T-cell (primary cell): ENCODE data around the gene CYP27B1. TPM values are rescaled to one million over a fixed set of nuclear protein-coding genes. Genes with fewer than 3 reads are reported as not detected.
A peak's percentile ranks its signal among the peaks of the same experiment; 100 is the strongest.

Experiments
- ATAC-seq, 4 experiments: fragments of 200-7000 bp in 3 of 4; fragments of 150-1000 bp in 1 of 4; cut with Tn5 transposase; replicated peaks in 1 of 4; 1 replicate in 3 of 4; 2 replicates in 1 of 4; pipeline ENCODE4 v1.10.0; 2021; ENCODE audit warnings: moderate library complexity in 3 of 4, mild to moderate bottlenecking in 2 of 4, moderate number of reproducible peaks in 1 of 4
- CTCF ChIA-PET, 2 donors: fragments of 300-600 bp; sonication (Branson Sonifier 250); formaldehyde crosslinking; loops; one replicate each; lab custom pipeline; 2022; ENCODE audit warnings: antibody characterized with exemption in 2 of 2; lab: Charles Lee
- POLR2A ChIA-PET, 2 donors: fragments of 300-600 bp; sonication (Branson Sonifier 250); formaldehyde crosslinking; loops; one replicate each; lab custom pipeline; 2022; ENCODE audit warnings: antibody characterized with exemption in 2 of 2; lab: Charles Lee
- DNase-seq, 35 experiments: peaks; one replicate each; pipeline versions ENCODE4 v3.0.0 to v3.0.0-alpha.2; 2013 to 2023
- H3K27ac ChIP-seq: one replicate; pipeline ENCODE4 v1.5.1; 2013; ENCODE audit warnings: low read length
- H3K27me3 ChIP-seq, 2 experiments: replicated peaks in 1 of 2; 1 replicate in 1 of 2; 2 replicates in 1 of 2; pipeline versions ENCODE4 v1.6.1 to v1.7.0; 2013; ENCODE audit warnings: low read length in 1 of 2, mixed read lengths in 1 of 2; ENCODE audit not compliant: control insufficient read depth in 2 of 2, insufficient read depth in 2 of 2; ENCODE audit errors: extremely low read depth in 1 of 2
- H3K36me3 ChIP-seq, 2 donors: 1 replicate in 1 of 2; 2 replicates in 1 of 2; pipeline versions ENCODE4 v1.6.1 to v1.7.0; 2013; ENCODE audit warnings: low read length in 1 of 2; ENCODE audit not compliant: control insufficient read depth in 2 of 2, insufficient read depth in 1 of 2; ENCODE audit errors: extremely low read depth in 1 of 2
- H3K4me1 ChIP-seq, 2 experiments: 1 replicate in 1 of 2; 2 replicates in 1 of 2; pipeline versions ENCODE4 v1.6.1 to v1.7.0; 2013; ENCODE audit warnings: low read length in 2 of 2, mixed read lengths in 1 of 2; ENCODE audit not compliant: insufficient read depth in 2 of 2, control insufficient read depth in 1 of 2; ENCODE audit errors: extremely low read depth in 1 of 2
- H3K4me3 ChIP-seq, 2 donors: 1 replicate in 1 of 2; 2 replicates in 1 of 2; pipeline versions ENCODE4 v1.5.1 to v1.7.0; 2013; ENCODE audit warnings: mild to moderate bottlenecking in 2 of 2, low read length in 1 of 2, moderate library complexity in 1 of 2; ENCODE audit not compliant: control insufficient read depth in 1 of 2; ENCODE audit errors: extremely low read depth in 1 of 2
- H3K9me3 ChIP-seq: 2 replicates; pipeline ENCODE4 v1.7.0; 2013
- H3K27ac Mint-ChIP-seq, 2 donors: one replicate each; pipeline ENCODE4 v1.8.0; 2020 to 2021; ENCODE audit warnings: mild to moderate bottlenecking in 2 of 2, mixed read lengths in 2 of 2
- H3K27me3 Mint-ChIP-seq, 2 donors: one replicate each; pipeline ENCODE4 v1.8.0; 2021 to 2022; ENCODE audit warnings: mixed read lengths in 2 of 2
- H3K36me3 Mint-ChIP-seq: one replicate; pipeline ENCODE4 v1.8.0; 2021; ENCODE audit warnings: mixed read lengths
- H3K4me1 Mint-ChIP-seq, 3 donors: one replicate each; pipeline ENCODE4 v1.8.0; 2020 to 2022; ENCODE audit warnings: mixed read lengths in 3 of 3, mild to moderate bottlenecking in 1 of 3
- H3K4me3 Mint-ChIP-seq, 3 donors: one replicate each; pipeline ENCODE4 v1.8.0; 2020 to 2022; ENCODE audit warnings: mild to moderate bottlenecking in 3 of 3, mixed read lengths in 3 of 3, moderate library complexity in 3 of 3
- H3K9me3 Mint-ChIP-seq, 3 donors: one replicate each; pipeline ENCODE4 v1.8.0; 2020 to 2022; ENCODE audit warnings: mixed read lengths in 3 of 3
- WGBS: methylation state at CpG from one replicate; pipeline ENCODE4 v1.1.5; 2013; ENCODE audit warnings: missing lambda C conversion rate; ENCODE audit not compliant: insufficient coverage; 5-methylcytosine and 5-hydroxymethylcytosine counted together
- total RNA-seq, 35 experiments: library from RNA in 6 of 35; stranded (reverse) in 6 of 35; fragments of 120-200 nt in 1 of 35; gene quantifications; one replicate each; pipeline versions ENCODE4 v1.2.1 to v1.2.4 and lab custom pipeline; 2013 to 2026

The CYP27B1 gene
- total RNA-seq, 5 donors from 2014 or later (not counting 1 experiment from before 2014, with no cell fraction given), result 0.76 to 2.1 (median 1.2) TPM

GRCh38 chr12:57803319-57803893, 36.5 kb upstream of the CYP27B1 start:
- no peaks in the 10 kb centered on the region for H3K4me1 Mint-ChIP-seq
- ChIA-PET CTCF (interaction anchor here (0.6 to 3.7 kb wide), 15 partner anchors 20 to 103 kb away, joined by 3 to 17 read pairs (median 4); no protein-coding TSS in a partner anchor), POLR2A (no interaction called here)
- Histone ChIP-seq H3K36me3 (peaks cover 4 to 46% of the 10 kb centered on the region in 2 donors), H3K9me3 (no peaks in the 10 kb centered on the region), H3K4me3 (no peak overlapping the region), H3K27ac (no peak overlapping the region), H3K27me3 (no peaks in the 10 kb centered on the region), H3K4me1 (no peaks in the 10 kb centered on the region)
- no peaks in the 10 kb centered on the region for H3K9me3 Mint-ChIP-seq
- ATAC-seq, result peak in 2 of 4 experiments; percentile 37 to 58
- H3K27ac Mint-ChIP-seq, result no peak overlapping the region
- H3K4me3 Mint-ChIP-seq, result no peak overlapping the region
- WGBS, result 71% methylated on average over 9 of the region's 9 CpGs
- peaks cover 29% of the 10 kb centered on the region for H3K36me3 Mint-ChIP-seq
- peak in 26 of 35 experiments; percentile 4 to 52 (median 22) for DNase-seq
- no peaks in the 10 kb centered on the region for H3K27me3 Mint-ChIP-seq

- WGBS, result no CpG with 5 or more reads among the region's 1 CpG
Observed at GRCh38 chr12:57802607-57803006, 35.7 kb upstream of the CYP27B1 start.

GRCh38 chr12:57800965-57801364, 34.1 kb upstream of the CYP27B1 start:
- Mint-ChIP-seq H3K9me3 (no peaks in the 10 kb centered on the region), H3K27ac (no peak overlapping the region), H3K36me3 (peaks cover 40% of the 10 kb centered on the region), H3K4me3 (no peak overlapping the region), H3K4me1 (no peaks in the 10 kb centered on the region), H3K27me3 (no peaks in the 10 kb centered on the region)
- ATAC-seq, result no peak
- DNase-seq, result no peak
- H3K36me3 ChIP-seq, result peaks cover 0 to 49% of the 10 kb centered on the region in 2 donors
- H3K4me1 ChIP-seq, result no peaks in the 10 kb centered on the region
- H3K4me3 ChIP-seq, result no peak overlapping the region
- ChIA-PET POLR2A (no interaction called here), CTCF (interaction anchor here in 1 of 2 donors (0.7 to 1.7 kb wide), 3 partner anchors 34 to 44 kb away, joined by 3 to 4 read pairs (median 3); no protein-coding TSS in a partner anchor)
- WGBS, result no CpG with 5 or more reads among the region's 3 CpGs
- H3K27ac ChIP-seq, result no peak overlapping the region
- no peaks in the 10 kb centered on the region for H3K9me3 ChIP-seq
- H3K27me3 ChIP-seq, result no peaks in the 10 kb centered on the region

More at GRCh38 chr12:57802607-57803006, 35.7 kb upstream of the CYP27B1 start:
- no peak overlapping the region for H3K27ac ChIP-seq
- no peaks in the 10 kb centered on the region for H3K4me1 ChIP-seq
- H3K27me3 ChIP-seq, result no peaks in the 10 kb centered on the region
- peak overlapping the region in 1 of 2 donors; percentile 6 for H3K27ac Mint-ChIP-seq
- peaks cover 4 to 46% of the 10 kb centered on the region in 2 donors for H3K36me3 ChIP-seq
- H3K4me1 Mint-ChIP-seq, result no peaks in the 10 kb centered on the region
- H3K9me3 Mint-ChIP-seq, result no peaks in the 10 kb centered on the region
- H3K27me3 Mint-ChIP-seq, result no peaks in the 10 kb centered on the region
- no peaks in the 10 kb centered on the region for H3K9me3 ChIP-seq
- DNase-seq (no peak), ATAC-seq (no peak)
- H3K4me3 Mint-ChIP-seq, result no peak overlapping the region
- ChIA-PET CTCF (interaction anchor here (0.8 to 3.7 kb wide), 13 partner anchors 11 to 104 kb away, joined by 3 to 17 read pairs (median 4); no protein-coding TSS in a partner anchor), POLR2A (no interaction called here)
- peaks cover 35% of the 10 kb centered on the region for H3K36me3 Mint-ChIP-seq
- no peak overlapping the region for H3K4me3 ChIP-seq

GRCh38 chr12:57797933-57798332, 31.1 kb upstream of the CYP27B1 start:
- peaks cover 44% of the 10 kb centered on the region for H3K36me3 Mint-ChIP-seq

GRCh38 chr12:57796996-57797395, 30.1 kb upstream of the CYP27B1 start:
- peaks cover 0 to 3% (median 2%) of the 10 kb centered on the region in 3 donors for H3K4me1 Mint-ChIP-seq
- no peaks in the 10 kb centered on the region for H3K4me1 ChIP-seq
- no peak for DNase-seq
- H3K9me3 Mint-ChIP-seq, result no peaks in the 10 kb centered on the region
- CTCF ChIA-PET, result no interaction called here
- no peak for ATAC-seq
- no peaks in the 10 kb centered on the region for H3K27me3 ChIP-seq
- H3K27me3 Mint-ChIP-seq, result no peaks in the 10 kb centered on the region
- no peak overlapping the region for H3K4me3 Mint-ChIP-seq
- H3K36me3 ChIP-seq, result peaks cover 3 to 68% of the 10 kb centered on the region in 2 donors
- H3K4me3 ChIP-seq, result no peak overlapping the region
- POLR2A ChIA-PET, result no interaction called here
- H3K36me3 Mint-ChIP-seq, result peaks cover 39% of the 10 kb centered on the region
- no CpG with 5 or more reads among the region's 1 CpG for WGBS
- no peak overlapping the region for H3K27ac Mint-ChIP-seq
- H3K27ac ChIP-seq, result no peak overlapping the region
- no peaks in the 10 kb centered on the region for H3K9me3 ChIP-seq

More at GRCh38 chr12:57797933-57798332, 31.1 kb upstream of the CYP27B1 start:
- Mint-ChIP-seq H3K27me3 (no peaks in the 10 kb centered on the region), H3K4me1 (peaks cover 0 to 2% (median under 1%) of the 10 kb centered on the region in 3 donors), H3K27ac (peak overlapping the region in 1 of 2 donors; percentile 5), H3K4me3 (no peak overlapping the region), H3K9me3 (no peaks in the 10 kb centered on the region)
- ChIA-PET POLR2A (no interaction called here), CTCF (interaction anchor here in 1 of 2 donors (0.8 to 1.0 kb wide), 2 partner anchors 15 to 29 kb away, joined by 3 to 4 read pairs; partner anchors contain the start of gene TSFM)
- H3K36me3 ChIP-seq, result peaks cover 0 to 67% of the 10 kb centered on the region in 2 donors
- ATAC-seq (no peak), DNase-seq (no peak)
- no peak overlapping the region for H3K4me3 ChIP-seq
- H3K4me1 ChIP-seq, result no peaks in the 10 kb centered on the region
- no peaks in the 10 kb centered on the region for H3K9me3 ChIP-seq
- WGBS, result no CpG with 5 or more reads among the region's 1 CpG
- H3K27ac ChIP-seq, result no peak overlapping the region
- H3K27me3 ChIP-seq, result no peaks in the 10 kb centered on the region

- ChIA-PET POLR2A (no interaction called here), CTCF (no interaction called here)
- no peak overlapping the region for H3K4me3 ChIP-seq
- H3K27ac Mint-ChIP-seq, result no peak overlapping the region
- no peaks in the 10 kb centered on the region for H3K27me3 Mint-ChIP-seq
- peaks cover 3 to 70% of the 10 kb centered on the region in 2 donors for H3K36me3 ChIP-seq
- H3K27ac ChIP-seq, result no peak overlapping the region
- no peaks in the 10 kb centered on the region for H3K9me3 Mint-ChIP-seq
- ATAC-seq, result no peak
- peaks cover 3 to 6% (median 4%) of the 10 kb centered on the region in 3 donors for H3K4me1 Mint-ChIP-seq
- no peaks in the 10 kb centered on the region for H3K27me3 ChIP-seq
- H3K4me3 Mint-ChIP-seq, result no peak overlapping the region
- no peak for DNase-seq
- peaks cover 41% of the 10 kb centered on the region for H3K36me3 Mint-ChIP-seq
- no peaks in the 10 kb centered on the region for H3K9me3 ChIP-seq
- H3K4me1 ChIP-seq, result no peaks in the 10 kb centered on the region
- WGBS, result no CpG with 5 or more reads among the region's 6 CpGs
Observed at GRCh38 chr12:57795354-57795753, 28.5 kb upstream of the CYP27B1 start.
